Neural crest cell (in vitro differentiated cells): ENCODE measurements around the gene MYO9B. TPM values are rescaled to one million over a fixed set of nuclear protein-coding genes. Genes with fewer than 3 reads are reported as not detected.

ENCODE experiments used
- DNase-seq: peaks from one replicate; pipeline ENCODE4 v3.0.0; 2021; ENCODE audit warnings: low read depth, mixed read lengths, low spot score
- H3K27ac Mint-ChIP-seq: one replicate; pipeline ENCODE4 v1.8.0; 2021; ENCODE audit warnings: mild to moderate bottlenecking, mixed read lengths; ENCODE audit not compliant: unreplicated experiment
- H3K27me3 Mint-ChIP-seq: 2 replicates; pipeline ENCODE4 v1.8.0; 2021; ENCODE audit warnings: low read depth, mild to moderate bottlenecking, mixed read lengths
- H3K36me3 Mint-ChIP-seq: 2 replicates; pipeline ENCODE4 v1.8.0; 2021; ENCODE audit warnings: low read depth, mild to moderate bottlenecking, mixed read lengths
- H3K4me1 Mint-ChIP-seq: 2 replicates; pipeline ENCODE4 v1.8.0; 2021; ENCODE audit warnings: mixed read lengths
- H3K4me3 Mint-ChIP-seq: one replicate; pipeline ENCODE4 v1.8.0; 2021; ENCODE audit warnings: mild to moderate bottlenecking, mixed read lengths
- H3K9me3 Mint-ChIP-seq: 2 replicates; pipeline ENCODE4 v1.8.0; 2021; ENCODE audit warnings: mixed read lengths
- CTCF ChIP-seq: fragments of 200-600 bp; sonication (generic); conservative IDR thresholded peaks from 2 replicates; pipeline ENCODE4 v1.5.0; 2021; ENCODE audit warnings: antibody characterized with exemption, mild to moderate bottlenecking
- total RNA-seq: library from RNA; stranded (reverse); gene quantifications from 2 replicates; pipeline ENCODE4 v1.2.1, GENCODE V29; 2021

The MYO9B gene
- total RNA-seq, 1 donor from 2014 or later = 113 TPM

- Mint-ChIP-seq H3K4me1 (no peaks in the 10 kb centered on the region), H3K27ac (no peak overlapping the region), H3K4me3 (no peak overlapping the region), H3K27me3 (no peaks in the 10 kb centered on the region), H3K36me3 (peaks cover 11% of the 10 kb centered on the region), H3K9me3 (no peaks in the 10 kb centered on the region)
- TF ChIP-seq CTCF = no peak
- no peak for DNase-seq
Observed at GRCh38 chr19:17153996-17154395, 78.4 kb downstream of the MYO9B start.

DNA sequence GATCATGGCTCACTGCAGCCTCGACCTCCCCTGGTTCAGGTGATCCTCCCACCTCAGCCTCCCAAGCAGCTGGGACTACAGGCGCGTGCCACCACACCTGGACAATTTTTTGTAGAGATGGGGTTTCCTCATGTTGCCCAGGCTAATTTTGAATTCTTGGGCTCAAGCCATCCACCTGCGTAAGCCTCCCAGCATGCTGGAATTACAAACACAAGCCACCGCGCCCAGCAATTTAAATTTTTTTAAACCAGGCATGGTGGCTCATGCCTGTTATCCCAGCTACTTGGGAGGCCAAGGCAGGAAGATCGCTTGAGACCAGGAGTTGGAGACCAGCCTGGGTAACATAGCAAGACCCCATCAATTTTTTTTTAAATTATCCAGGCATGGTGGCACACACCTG lies 79.7 kb downstream of the MYO9B start:
- Mint-ChIP-seq H3K27me3 (no peaks in the 10 kb centered on the region), H3K4me3 (no peak overlapping the region), H3K9me3 (no peaks in the 10 kb centered on the region), H3K27ac (no peak overlapping the region), H3K36me3 (peaks cover 17% of the 10 kb centered on the region), H3K4me1 (no peaks in the 10 kb centered on the region)
- no peak for TF ChIP-seq CTCF
- DNase-seq = no peak

DNA sequence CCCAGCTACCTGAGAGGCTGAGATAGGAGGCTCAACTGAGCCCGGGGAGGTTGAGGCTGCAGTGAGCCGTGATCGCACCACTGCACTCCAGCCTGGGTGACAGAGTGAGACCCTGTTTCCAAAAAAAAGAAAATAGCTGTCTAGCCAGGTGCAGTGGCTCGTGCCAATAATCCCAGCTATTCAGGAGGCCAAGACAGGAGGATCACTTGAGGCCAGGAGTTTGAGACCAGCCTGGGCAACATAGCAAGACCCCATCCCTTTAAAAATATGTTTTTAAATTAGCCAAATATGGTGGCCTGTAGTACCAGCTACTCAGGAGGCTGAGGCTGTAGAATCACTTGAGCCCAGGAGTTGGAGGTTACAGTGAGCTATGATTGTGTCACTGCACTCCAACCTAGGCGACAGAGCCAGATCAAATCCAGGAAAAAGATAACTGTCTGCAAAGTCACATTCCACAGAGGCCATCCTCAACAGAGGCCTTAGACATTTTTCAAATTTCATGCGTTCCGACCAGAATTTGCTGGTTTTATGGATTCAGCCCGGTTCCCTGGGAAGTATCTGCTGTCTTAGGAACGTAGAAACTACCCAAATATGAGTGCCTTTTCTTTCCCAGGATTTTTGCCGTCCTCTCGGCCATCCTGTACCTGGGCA lies 80.8 kb downstream of the MYO9B start:
- TF ChIP-seq CTCF = no peak
- H3K27me3 Mint-ChIP-seq = no peaks in the 10 kb centered on the region
- peaks cover 14% of the 10 kb centered on the region for H3K36me3 Mint-ChIP-seq
- H3K9me3 Mint-ChIP-seq = no peaks in the 10 kb centered on the region
- no peak for DNase-seq
- no peaks in the 10 kb centered on the region for H3K4me1 Mint-ChIP-seq
- H3K27ac Mint-ChIP-seq = no peak overlapping the region
- no peak overlapping the region for H3K4me3 Mint-ChIP-seq

DNA sequence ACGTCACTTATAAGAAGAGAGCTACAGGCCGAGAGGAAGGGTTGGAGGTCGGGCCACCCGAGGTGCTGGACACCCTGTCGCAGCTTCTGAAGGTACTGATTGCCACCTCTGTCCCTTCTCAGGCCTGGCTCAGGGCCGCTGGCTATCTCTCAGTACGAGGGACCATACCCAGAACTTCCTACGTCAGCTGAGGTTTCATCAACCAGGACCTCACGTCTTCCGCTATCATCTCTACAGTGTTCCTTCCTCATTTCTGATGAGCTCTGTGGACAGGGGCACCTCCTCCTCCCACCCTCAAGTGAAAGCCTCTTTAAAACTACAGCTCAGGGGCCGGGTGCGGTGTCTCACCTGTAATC lies 81.3 kb downstream of the MYO9B start:
- no peaks in the 10 kb centered on the region for H3K27me3 Mint-ChIP-seq
- TF ChIP-seq CTCF = no peak
- DNase-seq = no peak
- H3K36me3 Mint-ChIP-seq = peaks cover 12% of the 10 kb centered on the region
- no peak overlapping the region for H3K4me3 Mint-ChIP-seq
- no peaks in the 10 kb centered on the region for H3K4me1 Mint-ChIP-seq
- no peak overlapping the region for H3K27ac Mint-ChIP-seq
- no peaks in the 10 kb centered on the region for H3K9me3 Mint-ChIP-seq

DNA sequence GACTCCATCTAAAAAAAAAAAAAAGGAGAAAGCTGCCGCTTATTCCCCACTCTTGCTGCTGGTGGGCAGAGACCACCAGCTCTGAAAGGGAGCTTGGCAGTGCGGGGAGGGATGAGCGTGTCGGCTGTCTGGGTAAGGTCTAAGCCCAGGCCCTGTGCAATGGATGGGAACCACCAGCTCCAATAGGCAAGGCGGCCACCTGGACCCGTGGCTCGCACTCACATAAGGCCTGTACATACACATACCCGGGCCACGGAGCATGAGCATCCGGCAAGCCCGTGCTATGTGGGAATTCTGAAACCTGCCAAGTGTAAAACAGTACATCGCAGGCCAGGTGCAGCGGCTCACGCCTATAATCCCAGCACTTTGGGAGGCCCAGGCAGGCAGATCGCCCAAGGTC lies 83.0 kb downstream of the MYO9B start:
- Mint-ChIP-seq H3K27me3 (no peaks in the 10 kb centered on the region), H3K4me3 (no peak overlapping the region), H3K27ac (no peak overlapping the region), H3K4me1 (no peaks in the 10 kb centered on the region), H3K9me3 (peaks cover under 1% of the 10 kb centered on the region), H3K36me3 (peaks cover 23% of the 10 kb centered on the region)
- TF ChIP-seq CTCF = no peak
- no peak for DNase-seq
